Neuronal stem cell (in vitro differentiated cells): Measurements from ENCODE around the gene SLBP.
A peak's percentile ranks its signal among the peaks of the same experiment; 100 is the strongest.

Source experiments
- DNase-seq: peaks from one replicate; pipeline ENCODE4 v3.0.0-alpha.2; 2013; ENCODE audit warnings: low spot score
- H2AFZ ChIP-seq: one replicate; pipeline ENCODE4 v1.6.1; 2013; ENCODE audit warnings: mild to moderate bottlenecking, low read length, inconsistent platforms
- H2AK5ac ChIP-seq: 2 replicates; pipeline ENCODE4 v1.6.1; 2013; ENCODE audit warnings: low read depth, mild to moderate bottlenecking, inconsistent platforms, low read length, moderate library complexity, mixed read lengths
- H2BK120ac ChIP-seq: 2 replicates; pipeline ENCODE4 v1.6.1; 2013; ENCODE audit warnings: low read depth, mild to moderate bottlenecking, inconsistent platforms, low read length, moderate library complexity, mixed read lengths
- H2BK12ac ChIP-seq: one replicate; pipeline ENCODE4 v1.6.1; 2013; ENCODE audit warnings: low read length, inconsistent platforms
- H2BK15ac ChIP-seq: 2 replicates; pipeline ENCODE4 v1.6.1; 2013; ENCODE audit warnings: mild to moderate bottlenecking, low read length, inconsistent platforms, mixed read lengths
- H2BK5ac ChIP-seq: one replicate; pipeline ENCODE4 v1.6.1; 2013; ENCODE audit warnings: inconsistent platforms, mild to moderate bottlenecking, low read length, moderate library complexity
- H3K14ac ChIP-seq: one replicate; pipeline ENCODE4 v1.6.1; 2013; ENCODE audit warnings: low read length, inconsistent platforms
- H3K18ac ChIP-seq: 2 replicates; pipeline ENCODE4 v1.6.1; 2013; ENCODE audit warnings: low read length, inconsistent platforms
- H3K23ac ChIP-seq: 2 replicates; pipeline ENCODE4 v1.6.1; 2013; ENCODE audit warnings: low read depth, mild to moderate bottlenecking, mixed read lengths, low read length, inconsistent platforms; ENCODE audit not compliant: poor library complexity
- H3K27ac ChIP-seq: replicated peaks from 3 replicates; pipeline ENCODE4 v1.5.1; 2013; ENCODE audit warnings: low read length, inconsistent platforms
- H3K27me3 ChIP-seq, 3 experiments: 2 replicates each; pipeline ENCODE4 v1.6.1; 2013; ENCODE audit warnings: low read length in 3 of 3, mild to moderate bottlenecking in 2 of 3, inconsistent platforms in 1 of 3, low read depth in 1 of 3, mixed read lengths in 1 of 3, moderate library complexity in 1 of 3; ENCODE audit not compliant: control insufficient read depth in 3 of 3, insufficient read depth in 3 of 3
- H3K36me3 ChIP-seq, 2 donors: replicated peaks in 1 of 2; 2 replicates each; pipeline ENCODE4 v1.6.1; 2013; ENCODE audit warnings: low read length in 2 of 2; ENCODE audit not compliant: control insufficient read depth in 2 of 2, insufficient read depth in 2 of 2
- H3K4ac ChIP-seq: 2 replicates; pipeline ENCODE4 v1.6.1; 2013; ENCODE audit warnings: inconsistent platforms, mild to moderate bottlenecking, low read length, moderate library complexity
- H3K4me1 ChIP-seq, 2 donors: 1 replicate in 1 of 2; 2 replicates in 1 of 2; pipeline ENCODE4 v1.6.1; 2013; ENCODE audit warnings: low read length in 2 of 2, low read depth in 1 of 2; ENCODE audit not compliant: control insufficient read depth in 2 of 2, insufficient read depth in 1 of 2
- H3K4me2 ChIP-seq: one replicate; pipeline ENCODE4 v1.6.1; 2013; ENCODE audit warnings: mild to moderate bottlenecking, low read length, inconsistent platforms; ENCODE audit not compliant: insufficient read depth, poor library complexity, severe bottlenecking
- H3K4me3 ChIP-seq, 2 donors: 2 replicates each; pipeline ENCODE4 v1.5.1; 2013; ENCODE audit warnings: low read length in 2 of 2, mild to moderate bottlenecking in 2 of 2, inconsistent platforms in 1 of 2, moderate library complexity in 1 of 2
- H3K79me1 ChIP-seq: one replicate; pipeline ENCODE4 v1.6.1; 2013; ENCODE audit warnings: low read depth, mild to moderate bottlenecking, inconsistent platforms, low read length, moderate library complexity
- H3K9ac ChIP-seq: one replicate; pipeline ENCODE4 v1.6.1; 2013; ENCODE audit warnings: mild to moderate bottlenecking, low read depth, low read length, inconsistent platforms; ENCODE audit not compliant: poor library complexity
- H3K9me3 ChIP-seq, 2 donors: replicated peaks in 1 of 2; 2 replicates each; pipeline versions ENCODE3 to v1.6.1; 2013; ENCODE audit warnings: low read length in 2 of 2, mild to moderate bottlenecking in 2 of 2, inconsistent platforms in 1 of 2, low read depth in 1 of 2, mixed read lengths in 1 of 2, moderate library complexity in 1 of 2; ENCODE audit not compliant: control insufficient read depth in 2 of 2, insufficient read depth in 1 of 2
- H4K8ac ChIP-seq: one replicate; pipeline ENCODE4 v1.6.1; 2013; ENCODE audit warnings: low read depth, mild to moderate bottlenecking, inconsistent platforms, low read length, moderate library complexity
- H4K91ac ChIP-seq: one replicate; pipeline ENCODE4 v1.6.1; 2013; ENCODE audit warnings: low read length, low read depth, mild to moderate bottlenecking, inconsistent platforms; ENCODE audit not compliant: poor library complexity
- WGBS, 2 donors: extraction: QIAGEN DNeasy Blood & Tissue Kit; methylation state at CpG; one replicate each; pipeline ENCODE4 v1.1.7; 2013; ENCODE audit warnings: missing lambda C conversion rate in 2 of 2, mixed read lengths in 1 of 2; ENCODE audit not compliant: insufficient read length in 2 of 2, insufficient replicate concordance in 1 of 2; ENCODE audit errors: extremely low coverage in 2 of 2; 5-methylcytosine and 5-hydroxymethylcytosine counted together

SLBP gene

GRCh38 chr4:1670279-1670678 lies 41.8 kb downstream of the SLBP start:
- no peak overlapping the region for H2BK120ac ChIP-seq
- H2BK15ac ChIP-seq: no peak overlapping the region
- peak overlapping the region; percentile 70 for H2AK5ac ChIP-seq
- WGBS, 2 donors: no CpG with 5 or more reads among the region's 11 CpGs
- peaks cover 1% of the 10 kb centered on the region for H3K79me1 ChIP-seq
- H3K4me3 ChIP-seq: peak overlapping the region in 1 of 2 donors; percentile 3
- H3K9me3 ChIP-seq: no peaks in the 10 kb centered on the region
- H2AFZ ChIP-seq: no peak overlapping the region
- H2BK12ac ChIP-seq: no peak overlapping the region
- DNase-seq: no peak
- peaks cover 0 to 7% (median 0%) of the 10 kb centered on the region in 3 experiments for H3K27me3 ChIP-seq
- H3K36me3 ChIP-seq: no peaks in the 10 kb centered on the region
- peak overlapping the region; percentile 50 for H3K14ac ChIP-seq
- no peak overlapping the region for H4K91ac ChIP-seq
- no peak overlapping the region for H3K27ac ChIP-seq
- H3K18ac ChIP-seq: peak overlapping the region; percentile 78
- H3K9ac ChIP-seq: no peak overlapping the region
- H3K4ac ChIP-seq: peak overlapping the region; percentile 66
- peak overlapping the region; percentile 50 for H3K23ac ChIP-seq
- H3K4me1 ChIP-seq: peaks cover 4 to 5% of the 10 kb centered on the region in 2 donors
- H3K4me2 ChIP-seq: no peak overlapping the region
- no peak overlapping the region for H4K8ac ChIP-seq
- peak overlapping the region; percentile 48 for H2BK5ac ChIP-seq

- no CpG with 5 or more reads among the region's 21 CpGs for WGBS, 2 donors
Observed at GRCh38 chr4:1669850-1670249, 42.3 kb downstream of the SLBP start.

DNA sequence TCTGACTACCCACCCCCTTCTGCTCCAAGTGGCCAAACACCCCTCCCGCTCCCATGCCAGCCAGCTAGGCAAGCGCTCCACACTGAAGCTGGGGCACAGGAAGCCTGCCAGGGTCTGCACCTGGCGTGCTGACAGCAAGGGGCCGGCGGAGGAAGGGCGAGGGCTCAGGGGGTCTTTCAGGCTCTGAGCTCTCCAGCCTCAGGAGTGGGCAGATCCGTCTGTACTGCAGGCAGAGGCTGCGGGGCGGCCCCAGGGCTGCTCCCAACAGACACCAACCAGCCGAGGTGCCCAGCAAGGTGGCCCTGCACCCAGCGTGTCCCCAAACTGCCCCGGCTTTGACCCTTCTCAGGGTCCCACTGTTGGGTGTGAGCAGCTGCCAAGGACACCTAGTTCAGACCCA lies 42.8 kb downstream of the SLBP start:
- H3K23ac ChIP-seq: peak overlapping the region; percentile 75
- no peak overlapping the region for H4K8ac ChIP-seq
- H3K27ac ChIP-seq: no peak overlapping the region
- H3K14ac ChIP-seq: no peak overlapping the region
- DNase-seq: no peak
- H3K9me3 ChIP-seq: no peaks in the 10 kb centered on the region
- H2AFZ ChIP-seq: no peak overlapping the region
- no peak overlapping the region for H2BK5ac ChIP-seq
- H2BK12ac ChIP-seq: no peak overlapping the region
- WGBS, 2 donors: no CpG with 5 or more reads among the region's 12 CpGs
- no peaks in the 10 kb centered on the region for H3K27me3 ChIP-seq
- peak overlapping the region; percentile 55 for H3K9ac ChIP-seq
- H3K36me3 ChIP-seq: no peaks in the 10 kb centered on the region
- H3K4me1 ChIP-seq: peaks cover 0 to 2% of the 10 kb centered on the region in 2 donors
- no peak overlapping the region for H3K4me3 ChIP-seq
- H3K18ac ChIP-seq: peak overlapping the region; percentile 42
- H3K79me1 ChIP-seq: no peaks in the 10 kb centered on the region
- H2BK15ac ChIP-seq: no peak overlapping the region
- no peak overlapping the region for H3K4ac ChIP-seq
- no peak overlapping the region for H4K91ac ChIP-seq
- H2AK5ac ChIP-seq: peak overlapping the region; percentile 25
- no peak overlapping the region for H3K4me2 ChIP-seq
- H2BK120ac ChIP-seq: no peak overlapping the region

More at GRCh38 chr4:1669850-1670249, 42.3 kb downstream of the SLBP start:
- Histone ChIP-seq H2BK120ac (no peak overlapping the region), H3K27me3 (peaks cover 0 to 3% (median 0%) of the 10 kb centered on the region in 3 experiments), H3K18ac (no peak overlapping the region), H3K14ac (no peak overlapping the region), H3K4me3 (no peak overlapping the region), H2BK12ac (no peak overlapping the region), H3K27ac (no peak overlapping the region), H3K36me3 (no peaks in the 10 kb centered on the region), H2BK5ac (no peak overlapping the region), H3K4ac (no peak overlapping the region), H3K9ac (no peak overlapping the region), H4K8ac (no peak overlapping the region), H3K23ac (peak overlapping the region; percentile 50), H3K4me2 (no peak overlapping the region), H2AK5ac (no peak overlapping the region), H2AFZ (no peak overlapping the region), H3K4me1 (peaks cover 3 to 5% of the 10 kb centered on the region in 2 donors), H4K91ac (no peak overlapping the region), H2BK15ac (no peak overlapping the region), H3K9me3 (no peaks in the 10 kb centered on the region), H3K79me1 (no peaks in the 10 kb centered on the region)
- no peak for DNase-seq

- Histone ChIP-seq H2BK120ac (no peak overlapping the region), H3K14ac (no peak overlapping the region), H3K4me1 (peaks cover 0 to 2% of the 10 kb centered on the region in 2 donors), H4K8ac (peak overlapping the region; percentile 56), H3K9ac (no peak overlapping the region), H4K91ac (no peak overlapping the region), H3K36me3 (no peaks in the 10 kb centered on the region), H3K27me3 (no peaks in the 10 kb centered on the region), H3K9me3 (no peaks in the 10 kb centered on the region), H3K18ac (peak overlapping the region; percentile 87), H2BK15ac (peak overlapping the region; percentile 79), H3K79me1 (no peaks in the 10 kb centered on the region), H3K23ac (peak overlapping the region; percentile 80), H2BK12ac (peak overlapping the region; percentile 92), H2AK5ac (peak overlapping the region; percentile 96), H3K4ac (no peak overlapping the region), H2BK5ac (no peak overlapping the region), H2AFZ (no peak overlapping the region), H3K27ac (no peak overlapping the region), H3K4me2 (no peak overlapping the region), H3K4me3 (no peak overlapping the region)
- no peak for DNase-seq
- no CpG with 5 or more reads among the region's 8 CpGs for WGBS, 2 donors
Observed at GRCh38 chr4:1668488-1668840, 43.7 kb downstream of the SLBP start.
